NCI-H82 (cell line): ENCODE measurements around the gene C1S.
A peak's percentile ranks its signal among the peaks of the same experiment; 100 is the strongest.
"Not testable (repeated sequence)": the region's sequence is repeated elsewhere in the genome, so short reads cannot be mapped to it uniquely, and the experiment has no call there.

Source experiments
- DNase-seq: peaks from one replicate; lab custom pipeline; 2025; lab: John Stamatoyannopoulos, UW

Gene C1S

DNA sequence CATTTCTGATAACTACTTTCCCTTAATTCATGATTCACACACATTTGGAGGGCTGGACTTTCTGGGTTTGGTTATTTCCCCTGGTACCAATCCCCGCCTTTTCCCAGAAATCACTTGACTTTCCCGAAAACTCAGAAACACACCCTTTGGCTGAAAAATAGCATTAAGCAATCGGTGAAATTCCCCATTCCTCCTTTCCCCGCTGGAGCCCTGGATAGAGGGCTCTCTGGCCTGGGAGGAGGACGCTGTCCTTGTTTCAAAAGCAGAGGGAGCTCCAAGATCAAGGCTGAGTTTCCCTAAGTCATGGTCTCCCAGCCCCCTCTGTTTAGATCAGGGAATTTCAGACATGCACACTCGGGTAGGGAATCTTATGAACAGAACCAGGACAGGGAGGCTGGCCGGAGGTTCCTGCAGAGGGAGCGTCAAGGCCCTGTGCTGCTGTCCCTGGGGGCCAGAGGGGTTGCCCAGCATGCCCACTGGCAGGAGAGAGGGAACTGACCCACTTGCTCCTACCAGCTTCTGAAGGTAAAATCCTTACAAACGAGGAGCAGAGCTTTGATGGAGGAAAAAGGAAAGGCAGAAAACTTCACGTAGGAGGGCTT is at the start of gene C1S:
TSS of gene C1S (plus strand) at position 366 of the 602 bp plus-strand sequence. CDS start 1,195 bp downstream, outside the sequence.
- DNase-seq: peak; percentile 61

- not testable (repeated sequence) for DNase-seq
Measured at GRCh38 chr12:7011398-7011797, 49.1 kb upstream of the C1S start.

DNA sequence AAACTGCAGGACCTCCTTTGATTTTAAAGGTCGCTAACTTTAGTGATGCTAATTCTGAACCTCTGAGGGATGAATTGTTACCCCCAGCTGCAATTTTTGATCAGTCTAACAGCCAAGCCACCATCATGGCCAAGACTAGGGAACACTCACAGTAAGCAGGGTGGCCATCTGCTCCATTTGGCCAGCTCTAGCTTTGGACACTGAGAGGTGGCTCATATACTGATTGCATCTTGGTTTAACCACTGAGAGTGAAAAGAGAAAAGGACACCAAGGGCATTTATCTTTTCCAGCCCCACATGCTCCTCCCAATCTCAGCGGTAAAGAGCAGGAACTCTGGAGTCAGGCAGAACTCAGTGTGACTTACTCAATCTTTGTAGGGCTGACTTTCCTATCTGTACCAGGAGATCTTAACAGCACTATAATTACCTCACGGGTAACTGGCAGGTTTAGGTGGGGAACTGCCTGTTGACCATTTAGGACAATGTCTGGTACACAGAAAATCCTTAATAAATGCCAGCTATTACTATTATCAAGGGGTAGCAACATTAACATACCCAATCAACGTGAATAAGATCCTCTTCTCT is 48.4 kb upstream of the C1S start:
- no peak for DNase-seq

- no peak for DNase-seq
Measured at GRCh38 chr12:7013101-7013500, 47.4 kb upstream of the C1S start.

DNA sequence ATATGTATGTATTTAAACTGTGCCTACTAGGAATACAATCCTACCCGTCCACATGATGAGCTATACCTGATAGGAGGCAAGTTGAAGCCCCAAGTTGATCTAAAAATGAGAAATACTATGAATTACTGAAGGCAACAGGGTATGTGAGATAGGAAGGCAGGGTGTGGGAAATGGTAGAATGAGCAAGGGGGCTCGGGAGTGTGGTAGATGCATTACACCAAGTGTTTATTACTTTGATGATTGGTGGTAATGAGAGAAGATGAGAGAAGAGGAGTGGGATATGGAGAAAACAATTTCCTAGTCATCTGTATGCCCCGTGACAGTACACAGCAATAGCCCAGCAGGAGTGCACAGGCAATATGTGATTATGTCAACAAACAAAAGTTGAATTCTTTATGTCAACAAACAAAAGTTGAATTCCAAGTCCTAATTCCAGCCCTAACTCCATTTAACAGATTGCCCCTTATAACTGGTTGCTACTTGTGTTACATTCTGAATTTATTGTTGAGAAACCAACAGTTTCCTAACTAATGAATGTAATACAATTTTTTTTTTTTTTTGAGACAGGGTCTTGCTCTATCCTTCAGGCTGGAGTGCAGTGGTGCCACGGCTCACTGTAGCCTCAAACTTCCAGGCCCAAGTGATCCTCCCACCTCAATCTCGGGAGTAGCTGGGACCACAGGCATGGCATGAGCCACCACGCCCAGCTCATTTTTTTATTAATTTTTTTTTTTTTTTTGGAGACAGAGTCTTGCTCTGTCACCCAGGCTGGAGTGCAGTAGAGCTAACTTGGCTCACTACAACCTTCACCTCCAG is 44.8 kb upstream of the C1S start:
- no peak for DNase-seq

DNA sequence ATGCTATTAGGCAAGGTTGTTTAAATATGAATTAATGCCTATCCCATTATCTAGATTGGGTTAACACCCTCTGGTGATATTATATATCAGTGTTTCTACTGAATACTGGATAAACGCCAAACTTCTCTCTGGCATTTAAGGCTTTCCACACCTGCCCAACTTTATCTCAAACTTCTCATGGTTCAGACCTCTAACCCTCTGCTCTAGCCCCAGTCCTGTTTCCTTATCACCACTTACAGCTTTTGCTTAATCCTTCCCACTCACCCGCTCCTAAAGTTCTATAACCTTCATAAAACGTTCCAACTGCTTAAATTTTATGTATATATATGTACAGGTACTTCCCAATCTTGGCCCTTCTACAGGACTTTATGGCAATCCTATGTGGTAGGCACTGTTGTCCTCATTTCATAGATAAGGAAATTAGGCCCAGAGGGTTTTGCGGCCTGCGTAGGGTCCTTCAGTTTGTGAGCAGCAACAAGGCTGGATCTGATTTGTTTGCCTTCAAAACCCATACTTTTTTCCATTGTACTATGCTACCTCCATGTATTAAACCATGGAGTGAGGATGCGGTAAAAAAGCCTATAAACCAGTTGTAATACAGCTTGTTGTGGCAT is 43.5 kb upstream of the C1S start:
- DNase-seq: peak; percentile 25

DNA sequence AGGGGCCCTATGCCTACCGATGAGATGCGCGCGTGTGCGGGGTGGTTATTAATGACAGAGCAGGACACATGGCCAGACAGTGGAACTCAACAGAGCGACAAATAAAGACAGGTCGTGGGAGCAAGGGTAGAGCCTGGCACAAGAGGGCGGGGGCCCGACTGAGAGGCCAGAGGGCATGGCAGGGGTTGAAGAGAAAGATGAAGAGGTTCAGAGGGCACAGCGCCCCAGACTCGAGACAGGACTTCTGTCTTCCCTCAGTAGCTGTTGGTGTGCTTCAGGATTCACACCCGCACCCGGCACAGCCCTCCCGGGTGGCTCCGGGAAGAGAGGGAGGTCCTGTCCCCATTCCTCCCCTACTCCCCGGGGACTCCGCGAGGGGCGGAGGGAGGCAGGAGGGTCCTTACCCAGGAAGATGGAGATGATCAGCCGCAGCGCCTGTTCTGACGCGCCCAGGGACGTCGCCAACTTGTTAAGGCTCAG is 42.6 kb upstream of the C1S start:
- DNase-seq: peak; percentile 90

GRCh38 chr12:7018350-7019042 is 42.0 kb upstream of the C1S start, which contains the start of gene LPCAT3:
TSS of gene LPCAT3 (minus strand) at chr12:7018476. CDS start at chr12:7018424, 52 bp downstream.
- peak; percentile 98 for DNase-seq

DNA sequence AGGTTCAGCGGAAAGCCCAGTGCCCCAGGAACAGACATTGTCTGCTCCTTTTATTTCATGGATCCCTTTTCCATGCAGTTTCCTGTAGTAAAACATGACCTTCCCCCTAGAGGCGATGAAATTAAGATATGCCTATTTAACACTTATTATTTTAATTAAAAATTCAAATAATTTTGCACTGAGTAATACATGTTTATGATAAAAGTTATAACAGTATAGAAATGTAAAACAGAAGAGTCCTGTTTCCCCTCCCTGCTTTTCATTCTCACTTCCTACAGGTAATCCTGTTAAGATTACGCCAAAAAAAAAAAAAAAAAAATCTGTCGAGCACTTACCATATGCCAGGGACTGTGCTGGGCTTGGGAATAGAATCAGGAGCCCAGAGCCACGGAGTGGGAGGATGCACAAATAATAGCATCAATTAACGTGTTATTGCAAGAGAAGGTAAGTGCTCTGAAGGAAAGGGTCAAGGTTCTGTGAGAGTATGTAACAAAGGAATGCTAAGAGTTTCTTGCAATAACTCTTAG is 41.4 kb upstream of the C1S start:
- peak; percentile 89 for DNase-seq

DNA sequence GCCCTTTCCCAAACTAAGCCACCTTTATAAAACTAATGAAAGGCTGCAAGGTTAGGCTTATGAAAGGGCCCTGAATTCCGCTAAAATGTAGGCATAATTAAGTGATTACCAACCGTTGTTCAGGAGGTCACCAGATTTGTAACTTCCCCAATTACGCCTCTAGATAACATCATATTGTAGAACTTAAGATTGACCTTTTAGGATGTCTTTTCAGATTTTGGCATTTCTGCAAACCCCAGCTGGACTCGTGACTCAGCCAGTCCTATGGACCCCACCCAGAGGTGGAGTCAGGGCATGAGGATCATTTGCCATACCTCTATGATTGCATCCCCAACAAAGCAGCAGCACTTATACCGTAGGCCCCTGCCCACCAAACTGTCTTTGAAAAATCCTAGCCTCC is 38.6 kb upstream of the C1S start:
- no peak for DNase-seq

- DNase-seq: no peak
Measured at GRCh38 chr12:7023114-7023513, 37.4 kb upstream of the C1S start.

DNA sequence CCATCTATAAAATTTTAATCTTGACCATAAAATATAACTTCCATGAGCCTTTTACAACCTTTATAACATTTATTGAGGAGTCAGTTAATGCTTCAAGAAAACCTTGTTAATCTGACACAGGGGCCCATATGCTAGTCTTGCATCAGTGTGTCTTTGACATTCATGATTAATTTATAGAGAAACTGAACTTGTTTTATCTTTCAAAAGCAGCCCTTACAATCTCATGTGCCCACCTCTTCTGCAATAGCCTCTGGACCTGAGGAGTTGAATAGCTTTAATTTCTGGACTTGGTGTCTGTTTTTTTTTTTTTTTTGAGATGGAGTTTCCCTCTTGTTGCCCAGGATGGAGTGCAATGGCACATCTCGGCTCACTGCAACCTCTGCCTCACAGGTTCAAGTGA is 33.7 kb upstream of the C1S start:
- DNase-seq: no peak

GRCh38 chr12:7031306-7031705 is 29.2 kb upstream of the C1S start:
- DNase-seq: no peak

- no peak for DNase-seq
Measured at GRCh38 chr12:7032990-7033389, 27.5 kb upstream of the C1S start.

DNA sequence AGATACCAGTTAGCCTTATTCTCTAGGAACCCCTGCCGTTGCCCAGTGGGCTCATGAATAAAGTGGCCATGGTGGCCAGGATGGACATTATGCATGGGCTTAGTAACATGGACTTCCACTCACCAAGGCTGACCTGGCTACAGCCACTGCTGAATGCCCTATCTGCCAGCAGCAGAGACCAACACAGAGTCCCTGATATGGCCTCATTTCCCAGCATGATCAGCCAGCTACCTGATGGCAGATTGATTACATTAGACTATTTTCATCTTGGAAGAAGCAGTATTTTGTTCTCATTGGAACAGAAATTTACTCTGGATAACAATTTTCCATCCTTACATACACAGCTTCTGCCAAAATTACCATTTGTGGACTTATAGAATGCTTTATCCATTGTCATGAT is 26.1 kb upstream of the C1S start:
- DNase-seq: no peak

GRCh38 chr12:7035463-7035862 is 25.1 kb upstream of the C1S start:
- DNase-seq: no peak

GRCh38 chr12:7037411-7037810 is 23.1 kb upstream of the C1S start:
- not testable (repeated sequence) for DNase-seq

DNA sequence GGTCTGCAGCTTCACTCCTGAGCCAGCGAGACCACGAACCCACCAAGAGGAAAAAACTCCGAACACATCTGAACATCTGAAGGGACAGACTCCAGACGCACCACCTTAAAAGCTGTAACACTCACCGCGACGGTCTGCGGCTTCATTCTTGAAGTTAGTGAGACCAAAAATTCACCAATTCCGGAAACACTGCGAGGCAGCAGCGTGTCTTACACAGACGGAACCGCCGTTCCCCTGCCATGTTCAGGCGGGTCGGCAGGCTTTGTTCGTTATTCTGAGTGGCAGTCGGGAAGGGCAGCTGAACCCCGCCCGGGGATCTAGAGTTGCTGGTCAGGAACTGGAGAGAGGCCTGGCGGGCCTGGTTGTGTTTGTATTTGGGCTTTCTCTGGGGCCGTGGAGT is 21.9 kb upstream of the C1S start:
- DNase-seq: no peak

DNA sequence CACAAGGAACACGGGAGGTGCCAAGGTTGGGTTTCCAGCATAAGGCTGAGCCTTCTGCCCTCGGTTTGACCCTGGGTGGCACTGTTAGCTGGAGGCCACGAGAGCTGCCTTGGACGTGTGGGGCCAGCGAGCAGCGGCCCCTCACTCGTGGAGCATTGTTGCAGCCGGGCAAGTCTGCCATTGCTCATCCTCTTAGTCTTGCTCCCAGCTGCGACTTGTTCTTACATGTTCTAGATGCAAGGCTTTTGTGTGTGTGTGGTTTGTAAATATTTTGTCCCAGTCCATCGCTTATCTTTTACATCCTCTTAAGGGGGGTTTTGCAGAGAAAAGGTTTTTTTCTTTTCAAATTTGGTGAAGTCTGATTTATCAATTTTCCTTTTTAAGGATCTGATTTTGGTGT is 21.1 kb upstream of the C1S start:
- no peak for DNase-seq

- peak; percentile 66 for DNase-seq
Measured at GRCh38 chr12:7042842-7043241, 17.7 kb upstream of the C1S start.

GRCh38 chr12:7045913-7046312 is 14.6 kb upstream of the C1S start:
- no peak for DNase-seq
